Measurements from ENCODE around the gene CCNT1. TPM values are rescaled to one million over a fixed set of nuclear protein-coding genes. Genes with fewer than 3 reads are reported as not detected.
A peak's percentile ranks its signal among the peaks of the same experiment; 100 is the strongest.
"Not testable (repeated sequence)": the region's sequence is repeated elsewhere in the genome, so short reads cannot be mapped to it uniquely, and the experiment has no call there.

Gene CCNT1
- total RNA-seq, 2 experiments from 2014 or later, result 68.7 to 73.8 TPM

GRCh38 chr12:48671231-48671856 lies 45.2 kb downstream of the CCNT1 start:
- POLR2A ChIA-PET, result interaction anchor here (0.6 to 4.1 kb wide), 6 partner anchors 8 to 286 kb away, joined by 3 to 41 read pairs (median 4); partner anchors contain the start of genes ARF3 and KANSL2
- peaks cover 10% of the 10 kb centered on the region for H3K4me1 Mint-ChIP-seq (ENCODE audit: low read depth)

GRCh38 chr12:48668996-48669395 lies 47.5 kb downstream of the CCNT1 start:
- Mint-ChIP-seq H3K4me1 (ENCODE audit: low read depth) (peaks cover 4% of the 10 kb centered on the region), H3K36me3 (ENCODE audit: low read depth) (peaks cover 45% of the 10 kb centered on the region), H3K4me3 (no peak overlapping the region), H3K27me3 (no peaks in the 10 kb centered on the region), H3K9me3 (no peaks in the 10 kb centered on the region), H3K27ac (no peak overlapping the region)
- ChIA-PET CTCF (interaction anchor here (1.1 kb wide), 1 partner anchor 146 kb away, joined by 3 read pairs; no protein-coding TSS in a partner anchor), POLR2A (interaction anchor here (0.6 to 2.1 kb wide), 3 partner anchors 11 to 151 kb away, joined by 3 to 10 read pairs (median 3); no protein-coding TSS in a partner anchor)
- no peak for DNase-seq
- ATAC-seq, result no peak
- intact Hi-C loops (cut with micrococcal nuclease), result no loop called here
- TF ChIP-seq CTCF (IDR thresholded peaks at IDR 0.05), result no peak

More at GRCh38 chr12:48671231-48671856, 45.2 kb downstream of the CCNT1 start:
- no peak overlapping the region for H3K4me3 Mint-ChIP-seq
- H3K36me3 Mint-ChIP-seq (ENCODE audit: low read depth), result peaks cover 41% of the 10 kb centered on the region
- CTCF ChIA-PET, result interaction anchor here (0.6 to 2.5 kb wide), 5 partner anchors 11 to 125 kb away, joined by 3 to 8 read pairs (median 4); no protein-coding TSS in a partner anchor
- TF ChIP-seq CTCF (IDR thresholded peaks at IDR 0.05), result no peak
- H3K27ac Mint-ChIP-seq, result no peak overlapping the region
- DNase-seq (no peak), ATAC-seq (no peak)
- no peaks in the 10 kb centered on the region for H3K27me3 Mint-ChIP-seq
- no peaks in the 10 kb centered on the region for H3K9me3 Mint-ChIP-seq
- intact Hi-C loops (cut with micrococcal nuclease), result no loop called here

GRCh38 chr12:48659863-48660262 lies 56.6 kb downstream of the CCNT1 start:
- peaks cover 4% of the 10 kb centered on the region for H3K4me1 Mint-ChIP-seq (ENCODE audit: low read depth)
- ATAC-seq, result no peak
- no peak for TF ChIP-seq CTCF (IDR thresholded peaks at IDR 0.05)
- ChIA-PET CTCF (no interaction called here), POLR2A (interaction anchor here (1.1 kb wide), 1 partner anchor 11 kb away, joined by 5 read pairs; no protein-coding TSS in a partner anchor)
- peaks cover 36% of the 10 kb centered on the region for H3K36me3 Mint-ChIP-seq (ENCODE audit: low read depth)
- H3K4me3 Mint-ChIP-seq, result no peak overlapping the region
- no peaks in the 10 kb centered on the region for H3K9me3 Mint-ChIP-seq
- H3K27me3 Mint-ChIP-seq, result no peaks in the 10 kb centered on the region
- no peak overlapping the region for H3K27ac Mint-ChIP-seq
- no peak for DNase-seq
- intact Hi-C loops (cut with micrococcal nuclease), result no loop called here

- Mint-ChIP-seq H3K9me3 (no peaks in the 10 kb centered on the region), H3K27me3 (no peaks in the 10 kb centered on the region), H3K4me3 (no peak overlapping the region), H3K36me3 (ENCODE audit: low read depth) (peaks cover 46% of the 10 kb centered on the region), H3K4me1 (ENCODE audit: low read depth) (peaks cover 2% of the 10 kb centered on the region), H3K27ac (no peak overlapping the region)
- TF ChIP-seq CTCF (IDR thresholded peaks at IDR 0.05), result no peak
- ChIA-PET POLR2A (interaction anchor here (0.8 to 1.2 kb wide), 2 partner anchors 10 to 12 kb away, joined by 3 to 4 read pairs; no protein-coding TSS in a partner anchor), CTCF (interaction anchor here (2.1 kb wide), 1 partner anchor 33 kb away, joined by 5 read pairs; no protein-coding TSS in a partner anchor)
- intact Hi-C loops (cut with micrococcal nuclease), result no loop called here
- ATAC-seq (no peak), DNase-seq (no peak)
Observed at GRCh38 chr12:48651681-48652080, 64.8 kb downstream of the CCNT1 start.

GRCh38 chr12:48645354-48645753 lies 71.2 kb downstream of the CCNT1 start:
- H3K4me3 Mint-ChIP-seq; H3K9me3 Mint-ChIP-seq; H3K27me3 Mint-ChIP-seq; CTCF ChIA-PET; POLR2A ChIA-PET; H3K4me1 Mint-ChIP-seq (ENCODE audit: low read depth); intact Hi-C loops (cut with micrococcal nuclease): not testable (repeated sequence)
- DNase-seq (peak; percentile 22), ATAC-seq (peak; percentile 73)
- Mint-ChIP-seq H3K27ac (peak overlapping the region; percentile 21), H3K36me3 (ENCODE audit: low read depth) (peaks cover 58% of the 10 kb centered on the region)

All from activated CD8-positive, alpha-beta T cell treated with anti-CD3 and anti-CD28 coated beads for 36 hours (primary cell).